HG03097 (cell line): ENCODE measurements around the gene GREM2.

Source experiments
- ATAC-seq: cut with Tn5 transposase; IDR thresholded peaks from one replicate; pipeline ENCODE4 v1.9.1; 2021; ENCODE audit not compliant: unreplicated experiment, low FRiP score

Gene GREM2

GRCh38 chr1:240462766-240463395 is 149.1 kb downstream of the GREM2 start:
- ATAC-seq, result no peak

GRCh38 chr1:240462277-240462676 is 149.7 kb downstream of the GREM2 start:
- no peak for ATAC-seq

DNA sequence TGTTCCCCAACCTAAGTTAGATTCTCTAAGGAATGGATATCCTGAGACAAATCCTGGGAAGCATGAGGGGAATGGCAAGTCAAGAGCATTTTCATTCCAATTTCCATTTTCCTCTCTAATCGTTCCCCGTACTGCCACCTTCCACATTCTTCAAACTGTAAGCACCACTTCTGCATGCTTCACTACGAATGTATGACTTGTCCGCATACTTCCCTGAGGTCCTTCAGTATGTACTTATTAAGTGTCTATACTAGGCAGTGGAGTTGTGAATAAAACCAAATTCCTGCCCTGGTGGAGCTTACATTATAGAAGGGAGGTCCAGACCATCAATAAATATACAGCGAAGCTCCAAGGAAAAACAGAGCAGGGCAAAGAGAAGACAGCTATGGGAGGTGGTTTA is 154.8 kb downstream of the GREM2 start:
- ATAC-seq, result no peak

DNA sequence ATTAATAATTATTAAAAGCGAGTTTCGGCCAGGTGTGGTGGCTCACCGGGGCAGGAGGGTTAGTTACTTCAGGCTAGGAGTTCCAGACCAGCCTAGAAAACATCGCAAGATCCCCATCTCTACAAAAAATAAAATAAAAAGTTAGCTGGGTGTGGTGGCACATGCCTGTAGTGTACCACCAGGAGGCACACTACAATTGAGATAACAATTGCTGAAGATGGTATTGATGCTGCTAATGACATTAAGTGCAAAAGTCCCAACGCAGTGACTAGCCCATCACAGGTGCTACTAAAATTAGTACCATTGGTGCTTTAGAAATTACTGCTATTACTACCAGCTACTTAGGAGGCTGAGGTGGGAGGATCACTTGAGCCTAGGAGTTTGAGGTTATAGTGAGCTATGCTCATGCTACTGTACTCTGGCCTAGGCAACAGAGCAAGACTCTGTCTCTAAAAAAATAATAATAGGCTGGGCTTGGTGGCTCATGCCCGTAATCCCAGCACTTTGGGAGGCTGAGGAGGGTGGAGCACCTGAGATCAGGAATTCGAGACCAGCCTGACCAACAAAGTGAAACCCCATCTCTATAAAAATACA is 156.6 kb downstream of the GREM2 start:
- no peak for ATAC-seq

GRCh38 chr1:240445369-240445768 is 166.6 kb downstream of the GREM2 start:
- no peak for ATAC-seq

DNA sequence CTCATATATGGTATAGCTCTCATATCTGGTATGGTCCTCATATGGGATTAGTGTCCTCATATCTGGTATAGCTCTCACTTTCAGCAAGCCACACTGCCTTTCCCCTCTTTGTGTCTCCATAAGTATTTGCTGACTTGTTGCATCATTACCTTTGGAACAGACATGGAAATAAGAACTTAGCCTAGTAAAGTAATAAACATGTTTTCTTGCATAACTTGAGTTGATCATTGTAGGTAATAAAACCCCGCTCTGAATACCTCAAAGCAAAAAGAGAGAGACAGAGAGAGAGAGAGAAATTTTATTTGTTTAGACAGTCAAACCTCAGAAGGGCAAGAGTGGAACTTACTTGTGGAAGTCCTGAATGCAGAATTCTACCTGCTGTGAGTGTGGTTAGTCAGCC is 170.3 kb downstream of the GREM2 start:
- ATAC-seq, result no peak
